GM19372 (cell line): ENCODE data around the gene IL37.
"Not testable (repeated sequence)": the region's sequence is repeated elsewhere in the genome, so short reads cannot be mapped to it uniquely, and the experiment has no call there.

ENCODE experiments used
- ATAC-seq: cut with Tn5 transposase; IDR thresholded peaks from one replicate; pipeline ENCODE4 v1.9.1; 2021; ENCODE audit warnings: mild to moderate bottlenecking, low read depth, moderate library complexity; ENCODE audit not compliant: unreplicated experiment

Gene IL37

DNA sequence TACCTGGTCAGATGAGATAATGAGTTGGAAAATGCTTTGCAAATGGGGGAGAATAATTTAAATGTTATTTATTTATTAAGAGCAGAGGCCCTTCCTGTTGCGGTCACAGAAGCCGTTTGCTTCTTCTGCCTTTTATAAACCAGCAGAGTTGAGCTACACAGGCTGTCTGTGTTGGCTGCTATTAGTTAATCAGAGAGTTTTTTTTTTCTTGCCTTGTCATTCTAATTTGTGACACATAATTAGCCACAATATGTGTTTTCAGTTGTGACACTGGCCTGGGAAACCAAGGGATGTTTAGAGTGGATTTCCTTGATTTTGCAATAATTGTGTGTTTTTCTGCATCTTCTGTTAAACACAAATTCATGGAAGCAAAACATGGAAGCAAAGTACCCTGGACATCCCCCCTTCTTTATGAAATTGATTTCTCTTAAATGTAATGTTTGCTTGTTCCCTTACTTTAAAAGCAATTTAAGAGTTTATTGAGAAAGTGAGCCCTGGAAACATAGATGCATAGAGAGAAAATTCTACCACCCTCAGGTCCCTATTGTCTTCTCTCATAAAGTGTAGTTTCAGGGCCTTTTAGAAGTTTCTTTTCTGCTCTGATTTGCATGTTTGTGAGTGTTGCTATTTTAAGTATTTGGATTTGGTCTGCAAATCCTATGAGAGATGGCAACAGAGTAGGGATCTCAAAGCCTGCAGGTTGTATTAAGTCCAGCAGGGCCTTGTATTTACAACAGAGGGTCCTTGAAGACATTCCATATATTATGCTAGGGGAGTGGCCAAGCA lies 22.8 kb upstream of the IL37 start:
- ATAC-seq = no peak

DNA sequence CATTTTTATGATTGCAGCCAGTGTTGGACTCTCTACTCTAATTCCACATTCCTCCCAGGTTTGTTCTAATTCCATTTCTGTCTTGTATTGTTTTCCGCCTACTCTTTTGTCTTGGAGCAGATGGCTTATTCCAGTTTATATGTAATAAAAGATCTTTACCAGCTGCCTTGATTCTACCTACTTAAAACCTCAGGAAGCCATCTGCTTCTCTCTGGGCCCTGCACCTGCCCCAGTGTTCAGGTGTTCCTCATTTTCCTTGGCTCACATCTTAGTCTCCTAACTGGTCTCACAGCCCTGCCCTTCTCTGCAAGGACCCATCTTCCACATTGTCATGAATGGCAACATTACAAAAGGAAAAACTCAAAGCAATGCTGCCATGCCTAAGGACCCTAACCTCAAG lies 21.0 kb upstream of the IL37 start:
- no peak for ATAC-seq

DNA sequence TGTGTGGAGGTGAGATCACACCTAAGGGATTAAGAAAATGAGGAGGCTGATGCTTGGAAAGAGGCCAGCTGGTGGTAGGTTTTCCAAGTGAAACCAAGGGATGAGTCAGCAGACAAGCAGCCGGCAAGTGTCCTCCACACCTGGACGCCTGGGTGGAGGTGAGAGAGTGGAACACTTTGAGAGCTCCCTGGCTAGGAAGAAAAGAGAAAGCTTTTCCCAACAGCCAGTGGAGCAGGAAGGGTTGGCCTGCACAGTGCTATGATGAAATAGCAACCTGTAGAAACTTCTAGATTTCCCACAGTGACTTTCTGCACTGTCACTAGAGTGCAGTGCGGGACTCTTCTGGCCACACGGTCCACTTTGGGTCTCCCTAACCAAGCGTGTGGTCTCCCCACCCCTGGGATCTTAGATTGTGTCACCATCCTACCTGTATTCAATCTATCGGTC lies 19.6 kb upstream of the IL37 start:
- ATAC-seq = no peak

DNA sequence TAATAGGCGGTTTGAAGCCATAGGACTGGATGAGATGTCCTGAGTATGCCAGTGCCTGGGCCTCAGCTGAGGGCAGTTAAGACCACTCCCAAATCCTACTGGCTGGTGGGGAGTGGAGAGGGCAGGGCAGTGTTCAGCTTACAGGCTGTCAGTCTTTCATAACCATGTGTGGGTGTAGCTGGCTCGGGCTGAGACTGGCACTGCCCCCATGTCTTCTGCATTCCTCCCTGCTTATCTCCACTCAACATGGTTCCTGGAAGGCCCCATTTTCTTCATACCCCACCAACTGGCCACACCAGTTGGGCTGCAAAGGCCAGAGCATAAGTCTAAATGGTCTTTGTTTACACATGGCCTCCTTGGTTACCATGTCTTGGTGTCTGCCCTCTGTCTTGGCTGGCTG lies 17.2 kb upstream of the IL37 start:
- ATAC-seq = no peak

DNA sequence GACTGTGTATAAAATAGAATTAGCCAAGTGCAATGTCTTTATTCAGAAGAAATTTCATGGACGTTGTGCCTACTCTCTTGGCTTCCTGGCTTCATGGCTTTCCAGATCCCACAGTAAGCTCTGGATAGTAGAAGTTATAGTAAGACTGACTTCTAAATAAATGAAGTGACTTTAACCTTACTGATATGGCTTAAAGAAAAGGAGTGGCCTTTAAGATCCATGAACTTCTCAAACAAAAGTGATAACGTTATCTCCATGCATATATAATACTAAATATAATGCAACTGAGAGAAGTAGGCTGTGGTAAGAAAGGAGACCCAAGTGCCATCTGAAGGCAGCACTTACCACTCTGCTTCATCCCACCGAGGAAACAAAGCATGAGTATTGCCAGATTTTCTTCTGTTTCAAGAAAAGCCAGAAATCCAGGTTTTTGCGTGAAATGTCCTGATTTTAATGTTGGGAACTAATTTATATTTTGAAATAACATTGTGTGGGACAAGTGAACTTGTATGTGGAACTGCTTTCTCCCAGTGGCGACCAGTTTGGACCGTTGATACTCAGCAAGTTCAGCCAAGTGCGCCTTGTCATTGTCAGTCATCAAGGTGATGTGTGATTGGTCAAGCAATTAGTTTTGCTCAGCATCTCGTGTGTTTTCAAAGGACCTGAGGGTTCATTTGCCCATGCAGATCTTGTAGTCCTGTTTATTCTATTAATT lies 13.9 kb upstream of the IL37 start:
- ATAC-seq = no peak

DNA sequence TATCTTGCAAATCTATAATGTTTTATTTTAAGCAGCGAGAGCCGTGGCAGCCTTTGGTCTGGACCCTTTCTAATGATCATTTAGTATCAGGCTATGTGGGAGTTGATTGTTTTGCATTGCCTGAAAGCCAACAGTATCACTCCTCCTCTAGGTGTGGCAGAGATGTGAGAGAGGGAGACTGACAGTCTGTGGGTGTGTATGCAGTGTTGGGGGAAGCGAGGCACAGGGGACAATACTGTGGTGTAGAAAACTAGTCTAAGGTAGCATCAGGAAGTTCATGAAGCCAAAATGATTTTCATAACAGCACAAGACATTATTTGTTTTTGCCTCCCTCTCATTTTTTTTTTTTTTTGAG lies 13.4 kb upstream of the IL37 start:
- ATAC-seq = no peak

DNA sequence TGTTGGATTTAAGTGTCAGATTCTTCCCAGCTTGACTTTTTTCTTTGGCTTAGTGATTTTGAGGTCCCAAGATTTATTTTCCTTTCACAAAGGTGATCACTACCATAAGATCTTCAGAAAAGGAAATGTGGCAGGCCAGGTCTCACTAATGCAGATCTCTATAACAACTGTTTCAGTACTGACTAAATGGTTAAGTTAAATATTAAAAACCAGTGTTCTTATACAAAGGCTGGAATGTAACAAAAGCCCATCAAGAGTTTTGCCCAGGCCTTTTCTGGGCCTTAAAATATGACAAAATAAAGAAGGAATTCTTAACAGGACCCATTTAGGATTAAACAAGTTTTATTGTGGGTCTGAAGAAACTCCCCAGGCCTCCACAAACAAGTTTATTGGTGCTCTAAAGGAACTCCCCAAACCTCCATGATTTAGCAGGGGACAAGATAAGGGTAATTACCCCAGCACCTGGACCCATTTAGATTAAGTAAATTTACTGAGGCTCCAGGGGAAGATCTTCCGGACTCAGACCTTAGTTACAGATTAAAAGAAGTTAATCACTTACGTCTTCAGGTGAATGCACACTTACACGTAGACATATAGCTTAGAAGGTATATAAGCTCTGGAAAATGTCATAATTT lies 9.4 kb upstream of the IL37 start:
- not testable (repeated sequence) for ATAC-seq

DNA sequence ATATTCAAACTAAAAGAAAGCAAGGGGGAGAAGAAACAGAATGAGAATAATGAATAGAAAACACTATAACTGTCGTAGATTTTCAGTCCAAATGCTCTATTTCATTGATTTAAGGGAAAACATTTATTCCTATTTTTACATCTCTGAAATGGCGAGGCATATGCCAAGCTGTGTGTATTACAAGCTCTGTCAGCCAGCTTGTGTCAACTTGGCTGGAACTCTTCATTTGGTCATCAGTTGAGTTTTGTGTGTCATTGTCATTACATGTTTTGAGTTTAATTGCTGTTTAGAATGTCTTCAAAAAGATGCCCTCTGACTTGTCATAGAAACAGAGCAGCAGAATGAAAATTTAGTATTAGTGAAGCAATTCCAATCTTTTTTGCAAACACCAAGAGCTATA lies 8.1 kb upstream of the IL37 start:
- ATAC-seq = no peak

DNA sequence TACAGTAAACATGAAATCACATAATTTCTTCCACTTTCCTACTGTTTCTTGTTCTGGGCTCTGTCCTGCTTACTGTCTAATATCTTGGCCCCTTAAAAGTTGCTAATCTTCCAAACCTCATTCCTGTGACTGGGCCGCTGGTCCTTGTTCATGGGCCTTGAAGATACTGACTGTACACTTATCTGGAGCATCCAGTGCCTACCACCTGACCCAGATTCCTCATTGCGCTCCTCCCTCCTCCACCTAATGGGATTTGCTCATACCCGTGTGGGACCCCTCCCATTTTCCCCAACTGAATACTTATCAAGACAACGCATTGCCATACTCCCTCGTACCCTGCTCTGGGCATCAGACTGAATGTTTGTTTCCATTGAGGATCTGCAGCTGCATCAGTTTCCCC lies 6.1 kb upstream of the IL37 start:
- no peak for ATAC-seq

DNA sequence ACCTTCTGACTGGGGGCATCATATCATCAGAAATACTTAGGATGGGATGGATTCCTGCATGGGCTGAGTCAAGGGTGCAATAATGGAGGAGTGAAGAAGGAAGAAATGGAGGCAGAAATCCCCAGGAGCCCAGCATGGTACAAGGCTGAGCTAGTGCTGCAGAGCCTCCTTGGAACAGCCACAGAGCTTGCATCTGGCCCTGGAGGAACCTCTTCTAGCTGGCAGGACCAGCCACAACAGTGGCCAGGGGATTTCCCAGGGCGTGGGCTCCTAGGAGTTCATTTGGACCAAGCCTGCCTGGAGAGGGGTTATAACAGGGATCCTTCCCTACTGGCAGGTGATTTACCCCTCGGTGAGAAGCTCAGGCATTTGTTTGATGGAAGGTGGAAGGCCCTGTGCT lies 4.7 kb upstream of the IL37 start:
- ATAC-seq = no peak

DNA sequence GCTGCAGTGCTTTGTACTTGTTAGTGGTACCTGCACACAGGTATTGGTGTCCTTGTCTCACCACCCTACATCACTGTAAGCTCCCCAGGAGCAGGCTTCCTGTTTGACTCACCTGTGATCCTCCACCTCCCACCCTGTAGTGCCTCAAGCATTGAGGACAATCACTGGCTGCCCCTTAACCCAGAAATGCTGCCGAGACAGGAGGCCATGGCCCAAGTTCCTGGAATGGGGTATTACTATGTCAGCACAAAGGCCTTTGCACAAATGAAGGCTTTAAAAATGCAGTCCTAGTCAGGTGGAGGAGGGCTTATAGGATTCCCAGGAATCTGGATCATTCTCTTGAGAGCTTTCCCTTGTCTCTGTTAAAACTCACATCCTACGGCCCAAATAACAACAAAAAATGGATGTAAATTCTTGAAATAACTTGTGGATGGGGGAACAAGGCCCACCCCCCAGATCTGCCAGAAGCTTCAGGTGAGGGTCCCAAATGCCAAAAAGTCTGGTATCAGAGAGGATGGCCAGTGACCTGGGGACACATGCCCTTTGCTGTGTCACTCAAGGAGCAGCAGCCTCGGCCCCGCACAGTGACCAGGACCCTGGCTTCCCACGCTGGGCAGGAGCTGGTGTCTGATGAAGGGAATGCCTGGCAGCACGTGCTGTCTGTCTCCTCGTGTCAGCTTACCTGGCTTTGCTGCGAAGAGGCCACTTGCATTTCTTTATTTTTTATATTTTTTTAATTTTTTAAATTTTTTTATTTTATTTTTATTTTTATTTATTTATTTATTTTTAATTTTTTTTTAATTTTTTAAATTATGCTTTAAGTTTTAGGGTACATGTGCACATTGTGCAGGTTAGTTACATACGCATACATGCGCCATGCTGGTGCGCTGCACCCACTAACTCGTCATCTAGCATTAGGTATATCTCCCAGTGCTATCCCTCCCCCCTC lies 3.7 kb upstream of the IL37 start:
- ATAC-seq = no peak

DNA sequence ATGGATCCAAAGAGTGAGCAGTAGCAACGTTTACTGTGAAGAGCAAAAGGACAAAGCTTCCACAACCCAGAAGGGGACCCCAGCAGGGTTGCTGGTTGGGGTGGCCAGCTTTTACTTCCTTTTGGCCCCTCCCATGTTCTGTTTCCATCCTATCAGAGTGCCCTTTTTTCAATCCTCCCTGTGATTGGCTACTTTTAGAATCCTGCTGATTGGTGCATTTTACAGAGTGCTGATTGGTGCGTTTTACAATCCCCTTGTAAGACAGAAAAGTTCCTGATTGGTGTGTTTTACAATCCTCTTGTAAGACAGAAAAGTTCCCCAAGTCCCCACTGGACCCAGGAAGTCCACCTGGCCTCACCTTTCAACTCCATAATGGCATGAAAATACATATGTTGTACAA lies 2.4 kb upstream of the IL37 start:
- not testable (repeated sequence) for ATAC-seq

DNA sequence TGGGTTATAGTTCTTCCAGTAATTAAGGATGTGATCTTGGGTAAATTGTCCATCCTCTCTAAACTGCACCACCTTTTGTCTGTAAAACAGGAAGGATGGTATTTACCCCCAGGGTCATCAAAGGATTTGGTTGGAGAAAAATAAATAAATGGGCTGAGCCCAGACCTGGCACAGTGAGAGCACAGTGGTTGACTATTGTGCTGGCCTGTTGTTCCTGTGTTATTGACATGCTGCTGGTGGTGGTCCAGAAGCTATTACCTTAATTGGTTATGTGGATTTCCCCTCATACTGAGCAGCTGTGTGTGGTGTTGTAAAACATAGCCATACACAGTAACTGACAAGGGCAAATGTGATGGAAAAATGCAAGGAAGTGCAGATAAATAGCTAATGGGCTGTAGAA lies 746 bp upstream of the IL37 start:
- ATAC-seq = no peak

DNA sequence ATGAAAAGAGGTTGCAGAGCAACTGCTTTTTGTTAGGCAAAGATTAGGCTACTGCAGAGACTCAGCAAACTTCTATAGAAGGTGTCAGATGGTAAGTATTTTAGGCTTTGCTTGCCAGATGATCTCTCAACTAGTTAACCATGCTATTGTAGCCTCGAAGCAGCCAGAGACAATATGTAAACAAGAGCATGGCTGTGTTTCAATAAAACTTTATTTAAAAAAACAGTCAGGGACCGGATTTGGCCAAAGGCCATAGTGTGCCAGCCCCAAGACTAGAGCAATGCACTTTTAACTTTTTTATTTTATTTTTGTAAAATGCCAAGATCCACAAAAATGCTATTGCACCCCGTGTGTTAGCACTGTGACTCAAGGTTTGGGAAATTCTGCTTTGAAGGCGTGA lies 1.4 kb downstream of the IL37 start:
- ATAC-seq = no peak

DNA sequence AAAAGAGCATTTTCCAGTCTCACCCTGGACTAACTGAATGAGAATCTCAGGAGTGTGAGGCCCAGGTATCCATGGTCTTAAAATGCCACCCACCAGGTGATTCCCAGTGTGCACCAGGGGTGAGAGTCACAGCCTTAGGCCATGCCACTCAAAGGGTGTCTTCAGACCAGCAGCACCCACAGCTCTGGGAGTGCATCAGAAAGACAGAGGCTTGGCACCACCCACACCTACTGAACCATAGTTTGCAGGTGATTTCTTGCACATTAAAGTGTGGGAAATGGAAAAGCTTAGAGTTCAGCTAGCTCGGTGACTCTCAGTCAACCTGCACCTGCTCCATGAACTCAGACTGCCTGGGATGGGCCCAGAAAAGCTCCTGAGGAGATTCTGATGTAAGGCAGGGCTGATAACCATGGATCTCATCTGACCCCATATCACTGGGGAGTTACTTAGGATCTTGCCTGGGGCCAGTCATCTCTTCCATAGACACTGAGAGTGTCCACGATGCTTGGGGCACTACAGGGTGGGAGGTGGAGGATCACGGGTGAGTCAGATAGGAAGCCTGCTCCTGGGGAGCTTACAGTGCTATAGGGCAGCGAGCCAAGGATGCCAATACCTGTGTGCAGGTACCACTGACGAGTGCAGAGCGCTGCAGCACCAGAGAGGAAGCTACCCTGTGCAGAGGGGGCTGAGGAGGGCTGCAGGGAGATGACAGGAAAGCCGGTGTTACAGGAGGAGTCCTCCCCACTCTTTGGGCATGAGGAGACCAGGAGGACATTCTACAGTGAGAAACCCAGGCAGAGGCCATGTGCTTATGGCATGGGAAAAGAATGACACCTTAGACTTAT lies 4.6 kb downstream of the IL37 start:
- ATAC-seq = no peak

DNA sequence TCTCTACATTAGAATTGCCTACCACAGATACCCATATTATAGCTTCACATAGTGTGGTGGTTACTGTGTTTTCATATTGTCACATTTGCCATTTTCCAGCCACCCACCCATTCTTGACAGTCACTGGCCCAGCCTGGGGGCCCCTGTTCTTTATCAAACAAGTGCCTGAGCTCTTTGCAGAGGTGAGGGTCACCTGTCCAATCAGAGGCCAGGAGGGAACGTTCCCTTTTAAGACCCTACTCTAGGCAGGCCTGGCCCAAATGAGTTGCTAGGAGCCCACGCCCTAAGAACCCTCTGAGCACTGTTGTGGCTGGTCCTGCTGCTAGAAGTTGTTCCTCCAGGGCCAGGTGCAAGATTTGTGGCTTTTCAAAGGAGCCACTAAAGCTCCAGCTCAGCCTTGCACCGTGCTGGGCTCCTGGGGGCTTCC lies 5.2 kb downstream of the IL37 start:
- ATAC-seq = no peak

DNA sequence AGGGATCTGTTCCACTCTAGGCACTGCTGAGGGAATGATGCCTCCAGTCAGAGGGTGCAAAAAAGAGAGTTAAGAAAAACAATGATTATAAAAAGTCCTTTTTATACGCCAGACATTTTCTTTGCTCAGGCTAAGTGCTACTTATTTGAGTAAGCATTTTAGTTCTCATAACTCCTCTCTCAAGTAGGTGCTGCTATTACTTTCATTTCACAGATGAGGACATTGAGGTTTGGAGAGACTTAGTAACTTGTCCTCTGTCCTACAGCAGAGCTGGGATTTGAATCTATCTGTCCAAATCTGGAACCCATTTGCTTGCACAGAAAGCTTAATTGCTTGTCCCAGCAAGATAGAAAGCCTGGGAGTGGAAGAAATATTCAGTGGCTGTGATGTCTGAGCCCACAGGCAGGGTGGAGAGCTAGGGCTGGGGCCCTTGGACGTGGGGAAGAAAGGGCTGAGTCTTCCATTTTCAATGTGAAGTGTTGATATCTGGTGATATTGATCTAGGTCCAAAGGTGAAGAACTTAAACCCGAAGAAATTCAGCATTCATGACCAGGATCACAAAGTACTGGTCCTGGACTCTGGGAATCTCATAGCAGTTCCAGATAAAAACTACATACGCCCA lies 5.8 kb downstream of the IL37 start:
- ATAC-seq = no peak

DNA sequence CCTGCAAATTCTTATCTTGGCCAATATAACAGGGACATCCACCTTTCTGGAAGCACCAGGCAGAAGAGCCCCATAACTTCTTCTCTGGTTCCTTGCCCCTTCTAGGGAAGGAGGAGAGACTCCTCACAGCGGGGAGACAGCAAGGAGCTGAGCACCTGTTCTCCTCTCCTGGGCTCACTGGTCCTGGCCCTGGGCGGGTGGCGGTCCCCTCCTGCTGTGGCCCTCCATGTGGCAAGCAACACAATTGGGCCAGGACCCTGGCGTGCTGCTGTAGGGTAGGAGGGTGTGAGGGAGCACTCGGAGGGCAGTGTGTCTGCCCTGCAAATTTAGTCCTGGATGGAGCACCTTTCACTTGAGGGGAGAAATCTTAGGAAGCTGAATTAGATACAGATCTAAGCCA lies 6.9 kb downstream of the IL37 start:
- no peak for ATAC-seq

DNA sequence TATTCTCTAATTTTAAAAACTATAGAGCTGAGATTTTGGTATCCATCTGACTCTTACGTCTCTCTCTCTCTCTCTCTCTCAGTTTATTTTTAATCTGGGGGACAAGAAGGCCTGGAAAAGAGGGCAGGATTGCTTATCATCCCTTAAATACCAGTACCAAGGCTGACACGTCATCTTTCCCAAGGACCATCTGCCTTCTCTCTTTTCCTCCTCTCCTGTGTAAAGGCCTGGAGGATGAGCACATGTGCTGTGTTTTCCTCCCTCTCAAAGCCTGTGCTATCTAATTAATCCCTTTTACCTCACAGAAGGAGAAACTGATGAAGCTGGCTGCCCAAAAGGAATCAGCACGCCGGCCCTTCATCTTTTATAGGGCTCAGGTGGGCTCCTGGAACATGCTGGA lies 7.3 kb downstream of the IL37 start:
- no peak for ATAC-seq
